OCI-LY1 (cell line): ENCODE results near the gene TEKT5.

Experiments
- H2AFZ ChIP-seq: fragments of 200-600 bp; sonication (generic), shearing (Covaris generic); 2 replicates; pipeline ENCODE4 v1.6.0; 2014; ENCODE audit warnings: antibody characterized with exemption, mild to moderate bottlenecking, low read length
- H3F3A ChIP-seq: fragments of 200-600 bp; sonication (generic), shearing (Covaris generic); 2 replicates; pipeline ENCODE4 v1.6.0; 2014; ENCODE audit warnings: mild to moderate bottlenecking, antibody characterized with exemption, low read length, moderate library complexity; ENCODE audit not compliant: insufficient read depth
- H3K27ac ChIP-seq: fragments of 200-600 bp; sonication (generic); 2 replicates; pipeline ENCODE4 v1.5.1; 2014; ENCODE audit warnings: low read length, mixed run types, mild to moderate bottlenecking, low read depth; ENCODE audit not compliant: poor library complexity, severe bottlenecking
- H3K27me3 ChIP-seq: fragments of 200-600 bp; sonication (generic); 2 replicates; pipeline ENCODE4 v1.6.0; 2014; ENCODE audit warnings: antibody characterized with exemption, mild to moderate bottlenecking, low read length, moderate library complexity; ENCODE audit not compliant: insufficient read depth
- H3K36me3 ChIP-seq: fragments of 200-600 bp; sonication (generic); 2 replicates; pipeline ENCODE4 v1.6.1; 2014; ENCODE audit warnings: mild to moderate bottlenecking, antibody characterized with exemption, low read length, moderate library complexity, mixed read lengths; ENCODE audit not compliant: insufficient read depth
- H3K4me1 ChIP-seq: fragments of 200-600 bp; sonication (generic); 2 replicates; pipeline ENCODE4 v1.5.1; 2014; ENCODE audit warnings: mild to moderate bottlenecking, low read length, moderate library complexity; ENCODE audit not compliant: insufficient read depth, severe bottlenecking
- H3K4me2 ChIP-seq: fragments of 200-600 bp; sonication (generic), shearing (Covaris generic); 2 replicates; pipeline ENCODE4 v1.6.1; 2014; ENCODE audit warnings: low read length
- H3K4me3 ChIP-seq: fragments of 200-600 bp; sonication (generic); 2 replicates; pipeline ENCODE4 v1.5.1; 2014; ENCODE audit warnings: low read length, low read depth, mild to moderate bottlenecking, mixed read lengths; ENCODE audit not compliant: poor library complexity, severe bottlenecking
- H3K79me2 ChIP-seq: fragments of 200-600 bp; shearing (Covaris generic); 2 replicates; pipeline ENCODE4 v1.6.1; 2016; ENCODE audit warnings: mixed run types, low read length, mixed read lengths; ENCODE audit not compliant: insufficient read depth
- H3K9ac ChIP-seq: fragments of 200-600 bp; sonication (generic), shearing (Covaris generic); 2 replicates; pipeline ENCODE4 v1.6.1; 2014; ENCODE audit warnings: mild to moderate bottlenecking, low read length, mixed read lengths
- H3K9me2 ChIP-seq: fragments of 200-600 bp; sonication (generic), shearing (Covaris generic); 2 replicates; pipeline ENCODE4 v1.6.1; 2014; ENCODE audit warnings: low read depth, mild to moderate bottlenecking, low read length, mixed read lengths
- H3K9me3 ChIP-seq: fragments of 200-600 bp; shearing (Covaris generic); 2 replicates; pipeline ENCODE4 v1.6.1; 2014; ENCODE audit warnings: low read length, mixed read lengths
- H4K20me1 ChIP-seq: fragments of 200-600 bp; sonication (generic), shearing (Covaris generic); 2 replicates; pipeline ENCODE4 v1.6.0; 2016; ENCODE audit warnings: mild to moderate bottlenecking, low read length; ENCODE audit not compliant: insufficient read depth
- CTCF ChIP-seq: fragments of 200-600 bp; sonication (generic), shearing (Covaris generic); IDR thresholded peaks from 2 replicates; pipeline ENCODE4 v1.5.1; 2017; ENCODE audit warnings: mild to moderate bottlenecking, antibody characterized with exemption, low read length, moderate library complexity, mixed read lengths
- EZH2 ChIP-seq: fragments of 200-600 bp; sonication (generic), shearing (Covaris generic); IDR thresholded peaks from 2 replicates; pipeline ENCODE4 v1.8.0; 2017; ENCODE audit warnings: borderline replicate concordance, mixed run types, mild to moderate bottlenecking, antibody characterized with exemption, low read length, moderate library complexity, mixed read lengths

The TEKT5 gene

GRCh38 chr16:10594312-10594950 lies 100.3 kb downstream of the TEKT5 start:
- Histone ChIP-seq H3K9me3 (no peaks in the 10 kb centered on the region), H3K9me2 (no peaks in the 10 kb centered on the region), H3K27me3 (0 out of 2 replicates have a peak, but pooled peaks cover 3% of the 10 kb centered on the region), H3K9ac (no peak overlapping the region), H3K4me1 (no peaks in the 10 kb centered on the region), H4K20me1 (no peaks in the 10 kb centered on the region), H3K4me2 (no peak overlapping the region), H3K36me3 (no peaks in the 10 kb centered on the region), H3K27ac (no peak overlapping the region), H3K79me2 (no peaks in the 10 kb centered on the region), H2AFZ (no peak overlapping the region), H3K4me3 (no peak overlapping the region), H3F3A (no peaks in the 10 kb centered on the region)
- no peak for TF ChIP-seq CTCF
- no peak for TF ChIP-seq EZH2

GRCh38 chr16:10592611-10593010 lies 102.1 kb downstream of the TEKT5 start:
- H3K9me2 ChIP-seq = no peaks in the 10 kb centered on the region
- no peak for TF ChIP-seq CTCF
- TF ChIP-seq EZH2 = no peak
- H3K79me2 ChIP-seq = no peaks in the 10 kb centered on the region
- H3K9me3 ChIP-seq = no peaks in the 10 kb centered on the region
- H3K27me3 ChIP-seq = peaks cover 3% of the 10 kb centered on the region; the same call in 1 of the 2 replicates
- no peak overlapping the region for H3K4me2 ChIP-seq
- H3F3A ChIP-seq = no peaks in the 10 kb centered on the region
- no peak overlapping the region for H3K4me3 ChIP-seq
- H4K20me1 ChIP-seq = no peaks in the 10 kb centered on the region
- H2AFZ ChIP-seq = no peak overlapping the region
- H3K27ac ChIP-seq = no peak overlapping the region
- H3K36me3 ChIP-seq = no peaks in the 10 kb centered on the region
- no peak overlapping the region for H3K9ac ChIP-seq
- H3K4me1 ChIP-seq = no peaks in the 10 kb centered on the region

GRCh38 chr16:10590342-10590741 lies 104.4 kb downstream of the TEKT5 start:
- TF ChIP-seq EZH2 = no peak
- TF ChIP-seq CTCF = no peak
- Histone ChIP-seq H3K36me3 (no peaks in the 10 kb centered on the region), H3K27me3 (peaks cover 6% of the 10 kb centered on the region; the same call in 1 of the 2 replicates), H3F3A (no peaks in the 10 kb centered on the region), H3K4me1 (no peaks in the 10 kb centered on the region), H3K9me3 (no peaks in the 10 kb centered on the region), H4K20me1 (no peaks in the 10 kb centered on the region), H2AFZ (no peak overlapping the region), H3K9ac (no peak overlapping the region), H3K9me2 (no peaks in the 10 kb centered on the region), H3K4me2 (no peak overlapping the region), H3K27ac (no peak overlapping the region), H3K4me3 (no peak overlapping the region), H3K79me2 (no peaks in the 10 kb centered on the region)
